DOHH2 (cell line): ENCODE data around the gene ITGA11.

Experiments
- H3F3A ChIP-seq: fragments of 200-600 bp; sonication (generic), shearing (Covaris generic); 2 replicates; pipeline ENCODE4 v1.6.0; 2016; ENCODE audit warnings: antibody characterized with exemption, mild to moderate bottlenecking; ENCODE audit not compliant: control insufficient read depth, insufficient read depth
- H3K27ac ChIP-seq: fragments of 200-600 bp; sonication (generic); 2 replicates; pipeline ENCODE4 v1.5.1; 2014; ENCODE audit warnings: low read depth, mild to moderate bottlenecking, low read length, moderate library complexity
- H3K27me3 ChIP-seq: fragments of 200-600 bp; sonication (generic); 2 replicates; pipeline ENCODE4 v1.6.1; 2014; ENCODE audit warnings: mild to moderate bottlenecking, low read length, mixed read lengths; ENCODE audit not compliant: control insufficient read depth
- H3K36me3 ChIP-seq: fragments of 200-600 bp; sonication (generic); 2 replicates; pipeline ENCODE4 v1.6.1; 2014; ENCODE audit warnings: mild to moderate bottlenecking, low read length, moderate library complexity, mixed read lengths; ENCODE audit not compliant: control insufficient read depth
- H3K4me1 ChIP-seq: fragments of 200-600 bp; sonication (generic); 2 replicates; pipeline ENCODE4 v1.6.1; 2014; ENCODE audit warnings: mild to moderate bottlenecking, low read length, mixed read lengths; ENCODE audit not compliant: control insufficient read depth
- H3K4me2 ChIP-seq: fragments of 200-600 bp; sonication (generic); 2 replicates; pipeline ENCODE4 v1.6.0; 2014; ENCODE audit warnings: mild to moderate bottlenecking, low read length, moderate library complexity
- H3K4me3 ChIP-seq: fragments of 200-600 bp; sonication (generic); 2 replicates; pipeline ENCODE4 v1.5.1; 2014; ENCODE audit warnings: mild to moderate bottlenecking, low read length, mixed read lengths
- H3K79me2 ChIP-seq: fragments of 200-600 bp; sonication (generic); 2 replicates; pipeline ENCODE4 v1.6.1; 2014; ENCODE audit warnings: mild to moderate bottlenecking, low read length, mixed read lengths; ENCODE audit not compliant: control insufficient read depth
- H3K9me2 ChIP-seq: fragments of 200-600 bp; sonication (generic); replicated peaks from 2 replicates; pipeline ENCODE4 v1.6.1; 2014; ENCODE audit warnings: mild to moderate bottlenecking, low read length, mixed read lengths; ENCODE audit not compliant: control insufficient read depth
- H3K9me3 ChIP-seq: fragments of 200-600 bp; sonication (generic); 2 replicates; pipeline ENCODE4 v1.6.1; 2014; ENCODE audit warnings: antibody characterized with exemption, low read length, mixed read lengths; ENCODE audit not compliant: control insufficient read depth, insufficient read depth
- H4K20me1 ChIP-seq: fragments of 200-600 bp; sonication (generic); 2 replicates; pipeline ENCODE4 v1.6.0; 2014; ENCODE audit warnings: low read depth, mild to moderate bottlenecking, antibody characterized with exemption, low read length, moderate library complexity; ENCODE audit not compliant: control insufficient read depth, insufficient read depth
- CTCF ChIP-seq: fragments of 200-600 bp; sonication (generic); IDR thresholded peaks from one replicate; pipeline ENCODE4 v1.5.1; 2014; ENCODE audit warnings: antibody characterized with exemption, mild to moderate bottlenecking, low read depth, low read length; ENCODE audit not compliant: poor library complexity, severe bottlenecking
- EZH2phosphoT487 ChIP-seq: fragments of 200-600 bp; sonication (generic); IDR thresholded peaks from 2 replicates; pipeline ENCODE4 v1.6.1; 2017; ENCODE audit warnings: borderline replicate concordance, mild to moderate bottlenecking, antibody characterized with exemption, low read length, moderate library complexity, mixed read lengths

Gene ITGA11

DNA sequence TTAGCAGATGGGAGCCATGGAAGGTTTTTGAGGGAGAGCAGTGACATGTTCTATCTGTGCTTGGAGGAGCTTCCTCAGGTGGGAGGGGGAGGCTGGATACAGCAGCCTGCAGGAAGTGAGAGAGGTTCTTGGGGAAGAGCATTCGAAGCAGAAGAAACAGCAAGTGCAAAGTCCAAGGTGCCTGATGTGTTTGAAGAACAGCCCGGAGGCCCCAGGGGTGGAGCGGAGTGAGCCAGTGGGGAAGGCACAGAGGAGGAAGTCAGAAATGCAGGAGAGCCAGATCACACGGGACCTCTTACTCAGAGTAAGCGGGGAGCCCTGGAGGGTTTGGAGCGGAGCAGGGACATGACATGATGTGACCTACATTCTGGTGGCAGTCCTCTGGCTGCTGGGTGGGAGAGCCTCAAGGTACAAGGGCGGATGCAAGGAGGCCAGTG, 10.8 kb downstream of the ITGA11 start:
- peaks cover 6% of the 10 kb centered on the region; the same call in 1 of the 2 replicates for H3K27me3 ChIP-seq
- H3K4me2 ChIP-seq: no peak overlapping the region
- H3K36me3 ChIP-seq: no peaks in the 10 kb centered on the region
- no peak overlapping the region for H3K27ac ChIP-seq
- no peaks in the 10 kb centered on the region for H3K4me1 ChIP-seq
- H4K20me1 ChIP-seq: no peaks in the 10 kb centered on the region
- no peaks in the 10 kb centered on the region for H3K9me3 ChIP-seq
- H3F3A ChIP-seq: no peaks in the 10 kb centered on the region
- H3K4me3 ChIP-seq: no peak overlapping the region
- no peaks in the 10 kb centered on the region for H3K79me2 ChIP-seq
- no peak for TF ChIP-seq CTCF
- no peak for TF ChIP-seq EZH2phosphoT487
- H3K9me2 ChIP-seq: no peaks in the 10 kb centered on the region

GRCh38 chr15:68420186-68420684, 11.7 kb downstream of the ITGA11 start:
- Histone ChIP-seq H3F3A (no peaks in the 10 kb centered on the region), H3K36me3 (no peaks in the 10 kb centered on the region), H3K27me3 (peaks cover 7% of the 10 kb centered on the region; the same call in 1 of the 2 replicates), H3K4me1 (no peaks in the 10 kb centered on the region), H3K9me3 (no peaks in the 10 kb centered on the region), H3K27ac (no peak overlapping the region), H3K9me2 (no peaks in the 10 kb centered on the region), H4K20me1 (no peaks in the 10 kb centered on the region), H3K79me2 (no peaks in the 10 kb centered on the region), H3K4me2 (no peak overlapping the region), H3K4me3 (no peak overlapping the region)
- no peak for TF ChIP-seq EZH2phosphoT487

DNA sequence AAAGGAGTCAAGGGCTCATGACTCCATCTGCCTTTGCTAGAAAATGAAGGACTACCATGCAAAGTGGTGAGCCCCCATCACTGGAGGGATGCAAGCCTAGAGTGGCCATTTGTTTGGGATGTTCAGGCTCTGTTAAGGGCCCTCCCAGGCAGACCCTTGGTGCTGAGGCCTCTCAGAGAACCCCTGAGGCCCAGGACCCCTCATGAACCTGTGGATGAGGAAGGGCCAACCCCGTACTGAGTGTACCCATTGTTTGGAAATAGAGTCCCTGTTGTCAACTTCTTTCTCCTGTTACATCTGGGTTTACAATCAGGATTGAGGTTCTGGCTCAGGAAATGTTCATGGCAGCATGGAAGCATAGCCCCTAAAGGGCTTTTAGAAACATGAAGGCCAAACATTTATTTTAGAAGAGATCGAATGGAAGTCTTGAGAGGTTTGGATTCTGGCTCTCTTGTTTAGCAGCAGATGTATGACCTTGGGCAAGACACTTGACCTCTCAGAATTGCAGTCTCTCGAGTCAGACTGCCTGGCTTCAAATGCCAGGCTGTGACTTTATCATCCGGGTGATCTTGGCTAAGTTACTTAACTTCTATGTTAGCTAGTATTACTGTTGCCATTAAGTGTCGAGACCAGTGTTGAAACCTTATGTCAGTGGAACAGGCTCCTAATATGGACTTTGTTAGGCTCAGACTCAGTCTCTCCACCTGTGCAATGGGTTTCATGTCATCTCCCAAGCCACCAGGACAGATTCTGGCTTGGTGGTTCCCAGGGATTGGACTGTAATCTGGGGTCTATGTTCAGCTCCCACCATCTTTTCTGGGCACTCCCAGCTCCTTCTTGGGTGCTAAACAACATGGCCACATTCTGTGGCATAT, 12.4 kb downstream of the ITGA11 start:
- no peak overlapping the region for H3K27ac ChIP-seq
- no peaks in the 10 kb centered on the region for H3K4me1 ChIP-seq
- no peaks in the 10 kb centered on the region for H3F3A ChIP-seq
- TF ChIP-seq CTCF: no peak
- no peaks in the 10 kb centered on the region for H3K79me2 ChIP-seq
- H4K20me1 ChIP-seq: no peaks in the 10 kb centered on the region
- no peak overlapping the region for H3K4me3 ChIP-seq
- no peaks in the 10 kb centered on the region for H3K36me3 ChIP-seq
- H3K9me3 ChIP-seq: no peaks in the 10 kb centered on the region
- no peaks in the 10 kb centered on the region for H3K9me2 ChIP-seq
- H3K27me3 ChIP-seq: peaks cover 7% of the 10 kb centered on the region; the same call in 1 of the 2 replicates
- H3K4me2 ChIP-seq: no peak overlapping the region

DNA sequence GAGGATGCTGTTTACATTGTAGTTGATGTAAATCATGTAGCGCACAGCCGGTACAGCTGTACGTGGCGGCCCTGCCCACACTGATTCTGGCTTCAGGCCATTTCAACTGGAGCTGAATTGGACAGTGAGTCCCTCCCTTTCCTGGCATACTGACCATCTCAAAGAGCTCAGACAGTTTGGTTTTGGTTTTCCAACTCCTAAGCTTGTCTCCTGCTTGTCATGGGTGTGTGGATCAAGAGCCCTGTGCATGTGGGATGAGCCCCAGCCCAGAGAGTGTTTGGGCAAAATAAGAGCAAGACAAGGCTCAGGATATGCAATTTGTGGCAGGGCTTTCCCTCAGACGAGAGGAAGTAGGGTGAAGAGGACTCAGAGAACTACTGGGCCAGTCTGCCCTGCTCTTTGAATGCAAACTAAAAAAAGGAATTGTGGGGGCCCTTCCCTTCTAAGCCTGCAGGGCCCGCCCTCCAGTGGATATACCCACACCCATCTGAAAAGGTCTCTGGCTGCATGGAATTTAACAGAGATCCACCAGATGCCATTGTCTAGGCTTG, 13.3 kb downstream of the ITGA11 start:
- peaks cover 7% of the 10 kb centered on the region; the same call in 1 of the 2 replicates for H3K27me3 ChIP-seq
- no peaks in the 10 kb centered on the region for H4K20me1 ChIP-seq
- H3K4me2 ChIP-seq: no peak overlapping the region
- H3K27ac ChIP-seq: no peak overlapping the region
- H3K4me1 ChIP-seq: no peaks in the 10 kb centered on the region
- H3K4me3 ChIP-seq: no peak overlapping the region
- H3F3A ChIP-seq: no peaks in the 10 kb centered on the region
- no peaks in the 10 kb centered on the region for H3K36me3 ChIP-seq
- H3K9me2 ChIP-seq: no peaks in the 10 kb centered on the region
- TF ChIP-seq EZH2phosphoT487 (no peak), CTCF (no peak)
- no peaks in the 10 kb centered on the region for H3K9me3 ChIP-seq
- no peaks in the 10 kb centered on the region for H3K79me2 ChIP-seq
